ENCODE data around the gene ZFPL1.

ZFPL1 gene

GRCh38 chr11:65060913-65061408 lies 23.1 kb upstream of the ZFPL1 start:
- no peak for DNase-seq

- DNase-seq: no peak
Observed at GRCh38 chr11:65063532-65063931, 20.5 kb upstream of the ZFPL1 start.

GRCh38 chr11:65064847-65065240 lies 19.2 kb upstream of the ZFPL1 start:
- no peak for DNase-seq

GRCh38 chr11:65065851-65066250 lies 18.2 kb upstream of the ZFPL1 start:
- no peak for DNase-seq

- no peak for DNase-seq
Observed at GRCh38 chr11:65066315-65066714, 17.7 kb upstream of the ZFPL1 start.

GRCh38 chr11:65066805-65067291 lies 17.2 kb upstream of the ZFPL1 start:
- DNase-seq: peak; percentile 81

- no peak for DNase-seq
Observed at GRCh38 chr11:65067446-65067845, 16.6 kb upstream of the ZFPL1 start.

- DNase-seq: no peak
Observed at GRCh38 chr11:65069217-65069616, 14.8 kb upstream of the ZFPL1 start.

GRCh38 chr11:65071907-65072630 lies 12.0 kb upstream of the ZFPL1 start:
- DNase-seq: no peak

- DNase-seq: no peak
Observed at GRCh38 chr11:65072631-65072966, 11.4 kb upstream of the ZFPL1 start.

- DNase-seq: no peak
Observed at GRCh38 chr11:65077451-65077850, 6.6 kb upstream of the ZFPL1 start.

- no peak for DNase-seq
Observed at GRCh38 chr11:65078151-65078550, 5.9 kb upstream of the ZFPL1 start.

GRCh38 chr11:65078786-65079342 lies 5.2 kb upstream of the ZFPL1 start:
- no peak for DNase-seq

- no peak for DNase-seq
Observed at GRCh38 chr11:65083134-65083833, 738 bp upstream of the ZFPL1 start.

GRCh38 chr11:65084598-65085375 lies 765 bp downstream of the ZFPL1 start:
- no peak for DNase-seq

- no peak for DNase-seq
Observed at GRCh38 chr11:65085446-65085845, 1.4 kb downstream of the ZFPL1 start.

- no peak for DNase-seq
Observed at GRCh38 chr11:65086809-65087208, 2.8 kb downstream of the ZFPL1 start.

GRCh38 chr11:65087216-65087615 lies 3.2 kb downstream of the ZFPL1 start:
- no peak for DNase-seq

GRCh38 chr11:65087827-65088226 lies 3.8 kb downstream of the ZFPL1 start:
- DNase-seq: no peak

- no peak for DNase-seq
Observed at GRCh38 chr11:65089621-65090020, 5.6 kb downstream of the ZFPL1 start.

GRCh38 chr11:65090628-65091027 lies 6.6 kb downstream of the ZFPL1 start:
- DNase-seq: no peak

- DNase-seq: no peak
Observed at GRCh38 chr11:65095427-65095826, 11.4 kb downstream of the ZFPL1 start.
